ENCODE measurements around the gene BTBD3. TPM values are rescaled to one million over a fixed set of nuclear protein-coding genes. Genes with fewer than 3 reads are reported as not detected.

The BTBD3 gene
- total and polyA plus RNA-seq, 2 donors (not counting 1 experiment from before 2014, with no cell fraction given): 1.5 to 2.1 TPM

DNA sequence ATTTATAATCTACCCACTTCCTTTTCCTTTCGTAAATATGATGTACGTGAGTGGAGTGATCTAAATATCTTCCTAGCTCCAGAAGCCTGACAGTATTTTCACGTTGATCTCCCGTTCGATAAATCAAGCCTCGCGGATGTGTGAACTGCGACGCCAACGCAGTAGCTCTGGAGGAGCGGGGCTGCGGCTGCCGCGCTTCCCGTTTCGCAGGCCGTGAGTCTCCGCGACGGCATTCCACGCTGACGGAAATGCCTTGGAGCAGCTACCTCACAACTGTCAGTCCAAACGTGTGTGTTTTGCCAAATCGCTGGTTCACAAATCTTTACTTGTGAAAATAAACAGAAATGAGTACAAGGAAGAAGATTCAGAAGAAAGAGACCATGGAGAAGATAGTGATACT, 41.2 kb downstream of the BTBD3 start:
- H3K9me3 Mint-ChIP-seq (ENCODE audit: insufficient read depth): peaks cover 3% of the 10 kb centered on the region
- Histone ChIP-seq H3K36me3 (replicated peaks in 1 of 2; ENCODE audit: control extremely low read depth in 1 of 2, control insufficient read depth in 1 of 2, extremely low read depth in 1 of 2, insufficient read depth in 2 of 2, low read length in 1 of 2) (no peaks in the 10 kb centered on the region), H3K27ac (ENCODE audit: low read length in 2 of 2) (no peak overlapping the region), H2AFZ (ENCODE audit: insufficient read depth, low read depth, low read length, poor library complexity, severe bottlenecking) (no peak overlapping the region), H3K9ac (ENCODE audit: low read length) (no peak overlapping the region), H3K4me1 (ENCODE audit: control insufficient read depth in 2 of 2, insufficient read depth in 2 of 2, low read length in 2 of 2) (no peaks in the 10 kb centered on the region), H3K4me2 (replicated peaks; ENCODE audit: low read depth, low read length, poor library complexity, severe bottlenecking) (no peak overlapping the region), H4K20me1 (ENCODE audit: control insufficient read depth, insufficient read depth, low read length, poor library complexity, severe bottlenecking) (no peaks in the 10 kb centered on the region), H3K9me3 (ENCODE audit: control extremely low read depth in 1 of 3, control insufficient read depth in 2 of 3, insufficient read depth in 1 of 3, low read length in 2 of 3) (peaks cover 0 to 13% (median 0%) of the 10 kb centered on the region in 3 donors), H3K27me3 (replicated peaks in 1 of 4; ENCODE audit: control extremely low read depth in 1 of 4, control insufficient read depth in 3 of 4, insufficient read depth in 4 of 4, low read length in 3 of 4) (no peaks in the 10 kb centered on the region), H3K79me2 (ENCODE audit: control insufficient read depth, insufficient read depth, low read length) (no peaks in the 10 kb centered on the region), H3K4me3 (ENCODE audit: control extremely low read depth in 1 of 5, extremely low read depth in 1 of 5, insufficient read depth in 1 of 5, low read depth in 2 of 5, low read length in 4 of 5) (no peak overlapping the region)
- H3K27ac Mint-ChIP-seq: no peak overlapping the region
- intact Hi-C loops (cut with micrococcal nuclease): no loop called here
- H3K4me1 Mint-ChIP-seq: no peaks in the 10 kb centered on the region
- ChIA-PET POLR2A (no interaction called here), CTCF (no interaction called here)
- H3K27me3 Mint-ChIP-seq: no peaks in the 10 kb centered on the region
- no peak for TF ChIP-seq CTCF (IDR thresholded peaks at IDR 0.05)
- no peak for TF ChIP-seq EZH2 (IDR thresholded peaks at IDR 0.05; ENCODE audit: borderline replicate concordance, insufficient read depth, low read depth, low read length, poor library complexity, severe bottlenecking)
- ATAC-seq (ENCODE audit: low read depth) (no peak), DNase-seq (no peak)
- 43% methylated on average over 23 of the region's 24 CpGs for WGBS (ENCODE audit: insufficient coverage)
- H3K4me3 Mint-ChIP-seq: no peak overlapping the region

GRCh38 chr20:11965602-11966001, 47.9 kb downstream of the BTBD3 start:
- no peaks in the 10 kb centered on the region for H3K4me1 Mint-ChIP-seq
- Histone ChIP-seq H3K9ac (ENCODE audit: low read length) (no peak overlapping the region), H3K4me3 (ENCODE audit: control extremely low read depth in 1 of 5, extremely low read depth in 1 of 5, insufficient read depth in 1 of 5, low read depth in 2 of 5, low read length in 4 of 5) (no peak overlapping the region), H3K4me2 (replicated peaks; ENCODE audit: low read depth, low read length, poor library complexity, severe bottlenecking) (no peak overlapping the region), H2AFZ (ENCODE audit: insufficient read depth, low read depth, low read length, poor library complexity, severe bottlenecking) (no peak overlapping the region), H3K4me1 (ENCODE audit: control insufficient read depth in 2 of 2, insufficient read depth in 2 of 2, low read length in 2 of 2) (no peaks in the 10 kb centered on the region), H3K36me3 (replicated peaks in 1 of 2; ENCODE audit: control extremely low read depth in 1 of 2, control insufficient read depth in 1 of 2, extremely low read depth in 1 of 2, insufficient read depth in 2 of 2, low read length in 1 of 2) (no peaks in the 10 kb centered on the region), H3K79me2 (ENCODE audit: control insufficient read depth, insufficient read depth, low read length) (no peaks in the 10 kb centered on the region), H3K27ac (ENCODE audit: low read length in 2 of 2) (no peak overlapping the region), H3K9me3 (ENCODE audit: control extremely low read depth in 1 of 3, control insufficient read depth in 2 of 3, insufficient read depth in 1 of 3, low read length in 2 of 3) (peaks cover 0 to 3% (median 0%) of the 10 kb centered on the region in 3 donors), H3K27me3 (replicated peaks in 1 of 4; ENCODE audit: control extremely low read depth in 1 of 4, control insufficient read depth in 3 of 4, insufficient read depth in 4 of 4, low read length in 3 of 4) (no peaks in the 10 kb centered on the region), H4K20me1 (ENCODE audit: control insufficient read depth, insufficient read depth, low read length, poor library complexity, severe bottlenecking) (no peaks in the 10 kb centered on the region)
- intact Hi-C loops (cut with micrococcal nuclease): no loop called here
- H3K27ac Mint-ChIP-seq: no peak overlapping the region
- POLR2A ChIA-PET: no interaction called here
- no peak for DNase-seq
- no peaks in the 10 kb centered on the region for H3K9me3 Mint-ChIP-seq (ENCODE audit: insufficient read depth)
- H3K4me3 Mint-ChIP-seq: no peak overlapping the region
- TF ChIP-seq EZH2 (IDR thresholded peaks at IDR 0.05; ENCODE audit: borderline replicate concordance, insufficient read depth, low read depth, low read length, poor library complexity, severe bottlenecking): no peak
- no peak for TF ChIP-seq CTCF (IDR thresholded peaks at IDR 0.05)
- CTCF ChIA-PET: no interaction called here
- no peaks in the 10 kb centered on the region for H3K27me3 Mint-ChIP-seq
- ATAC-seq (ENCODE audit: low read depth): no peak
- no CpG with 5 or more reads among the region's 1 CpG for WGBS (ENCODE audit: insufficient coverage)
